ENCODE results near the gene VPS52.

DNA sequence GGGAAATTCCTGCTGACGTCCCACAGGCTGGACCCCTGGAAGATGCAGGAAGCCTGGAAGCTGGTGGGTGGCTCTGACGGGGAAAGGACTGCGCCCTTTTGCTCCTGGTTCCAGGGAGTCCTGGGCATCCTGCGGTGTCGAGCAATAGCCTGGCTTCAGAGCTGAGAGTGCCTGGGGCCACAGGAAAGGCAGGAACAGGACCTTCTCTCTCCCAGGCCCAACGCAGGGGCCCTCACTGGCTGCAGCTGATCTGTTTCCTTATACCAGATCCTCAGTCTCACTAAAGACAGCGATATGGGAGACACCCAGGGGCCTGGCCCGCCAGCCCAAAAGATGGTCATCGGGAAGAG, 6.7 kb upstream of the VPS52 start:
- TF ChIP-seq EZH2phosphoT487 (IDR thresholded peaks at IDR 0.05; ENCODE audit: borderline replicate concordance): no peak
- TF ChIP-seq ZNF274 (IDR thresholded peaks at IDR 0.05; ENCODE audit: low read depth, low read length): no peak
- no peak for TF ChIP-seq POLR2AphosphoS5 (IDR thresholded peaks at IDR 0.05; ENCODE audit: low read depth, low read length)

Measured in HCT116 (cell line).